ENCODE data around the gene C3orf33. TPM values are rescaled to one million over a fixed set of nuclear protein-coding genes. Genes with fewer than 3 reads are reported as not detected.

Gene C3orf33
- total RNA-seq, 1 experiment from 2014 or later: 4.7 TPM

DNA sequence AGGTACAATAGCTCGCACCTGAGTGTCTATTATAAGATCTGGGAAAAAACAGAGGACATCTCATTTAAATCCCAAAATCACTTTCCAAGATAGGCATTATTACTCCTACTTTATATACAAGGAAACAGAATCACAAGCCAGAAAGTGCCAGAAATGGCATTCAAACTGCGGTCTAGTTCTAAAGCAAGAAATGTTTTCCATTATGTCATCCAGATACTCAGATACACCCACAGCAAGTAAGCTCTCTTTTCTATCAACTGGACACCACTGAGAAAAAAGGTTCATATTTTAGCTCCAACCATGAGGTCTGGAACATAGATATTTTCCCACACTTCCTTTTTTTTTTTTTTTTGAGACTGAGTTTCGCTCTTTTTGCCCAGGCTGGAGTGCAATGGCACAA is 40.0 kb upstream of the C3orf33 start:
- Histone ChIP-seq H4K20me1 (ENCODE audit: insufficient read depth) (no peaks in the 10 kb centered on the region), H3K27ac (ENCODE audit: low read depth, low read length) (no peak overlapping the region), H3K4me2 (ENCODE audit: low read length) (no peak overlapping the region), H3K4me3 (replicated peaks in 1 of 2; ENCODE audit: low read depth in 1 of 2, low read length in 2 of 2) (no peak overlapping the region), H3K9me3 (ENCODE audit: control insufficient read depth in 1 of 2, insufficient read depth in 1 of 2, low read depth in 1 of 2, low read length in 2 of 2) (no peaks in the 10 kb centered on the region), H3K36me3 (ENCODE audit: control insufficient read depth in 1 of 2, insufficient read depth in 2 of 2, low read length in 2 of 2) (peaks cover 0 to 2% of the 10 kb centered on the region in 2 experiments; a peak in 1 of 4 replicates), H2AFZ (ENCODE audit: low read depth, low read length, poor library complexity, severe bottlenecking) (no peak overlapping the region), H3K27me3 (ENCODE audit: insufficient read depth, low read length) (no peaks in the 10 kb centered on the region), H3K9me2 (ENCODE audit: insufficient read depth) (no peaks in the 10 kb centered on the region), H3K79me2 (ENCODE audit: insufficient read depth, low read length) (peaks cover 51% of the 10 kb centered on the region), H3K9ac (ENCODE audit: low read length) (no peak overlapping the region), H3K4me1 (ENCODE audit: control insufficient read depth in 1 of 2, insufficient read depth in 2 of 2, low read length in 2 of 2) (no peaks in the 10 kb centered on the region)
- CTCF ChIA-PET: no interaction called here
- intact Hi-C loops (cut with micrococcal nuclease): no loop called here
- POLR2A ChIA-PET: no interaction called here
- DNase-seq (ENCODE audit: low read depth, low spot score): no peak
- RAD21 ChIA-PET (ENCODE audit: low non-redundant PET in 1 of 2, low total read pairs in 2 of 2, uncharacterized antibody in 2 of 2, unreplicated experiment in 2 of 2): no interaction called here
- TF ChIP-seq FOSL1 (IDR thresholded peaks at IDR 0.05; ENCODE audit: low read depth): no peak
- TF ChIP-seq TCF7L2 (IDR thresholded peaks at IDR 0.05; ENCODE audit: borderline replicate concordance, extremely low read depth, insufficient read depth, insufficient read length): no peak
- no peak for TF ChIP-seq RAD21 (IDR thresholded peaks at IDR 0.05; ENCODE audit: low read depth)
- no peak for TF ChIP-seq ZBTB33 (IDR thresholded peaks at IDR 0.05; ENCODE audit: extremely low read depth, insufficient replicate concordance, low read length)
- no peak for TF ChIP-seq CTCF (IDR thresholded peaks at IDR 0.05 in 2 of 3, conservative IDR thresholded peaks at IDR 0.05 in 1 of 3; ENCODE audit: borderline replicate concordance in 1 of 3, insufficient read depth in 1 of 3, low read depth in 2 of 3, low read length in 2 of 3)
- TF ChIP-seq POLR2A (IDR thresholded peaks at IDR 0.05; ENCODE audit: borderline replicate concordance, extremely low read depth, insufficient read depth, insufficient read length): no peak
- TF ChIP-seq EZH2 (IDR thresholded peaks at IDR 0.05): no peak
- no peak for TF ChIP-seq ZFX (IDR thresholded peaks at IDR 0.05)
- TF ChIP-seq JUND (IDR thresholded peaks at IDR 0.05): no peak
- TF ChIP-seq ELF1 (IDR thresholded peaks at IDR 0.05; ENCODE audit: borderline replicate concordance, low read depth): no peak
- no peak for TF ChIP-seq SIN3A (IDR thresholded peaks at IDR 0.05; ENCODE audit: low read depth)
- no peak for TF ChIP-seq EZH2phosphoT487 (IDR thresholded peaks at IDR 0.05; ENCODE audit: borderline replicate concordance)
- no peak for TF ChIP-seq CBX3 (IDR thresholded peaks at IDR 0.05; ENCODE audit: low read depth)
- TF ChIP-seq CEBPB (IDR thresholded peaks at IDR 0.05; ENCODE audit: low read depth): no peak
- TF ChIP-seq ZNF274 (IDR thresholded peaks at IDR 0.05; ENCODE audit: low read depth, low read length): no peak
- TF ChIP-seq, protein P1, sequence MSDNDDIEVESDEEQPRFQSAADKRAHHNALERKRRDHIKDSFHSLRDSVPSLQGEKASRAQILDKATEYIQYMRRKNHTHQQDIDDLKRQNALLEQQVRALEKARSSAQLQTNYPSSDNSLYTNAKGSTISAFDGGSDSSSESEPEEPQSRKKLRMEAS (IDR thresholded peaks at IDR 0.05): no peak
- no peak for TF ChIP-seq POLR2AphosphoS5 (IDR thresholded peaks at IDR 0.05; ENCODE audit: low read depth, low read length)
- no peak for ATAC-seq
- BruUV-seq (replicated peaks): no TSS peak

Measured in HCT116 (cell line).